ENCODE results near the gene COL9A3.

The COL9A3 gene

DNA sequence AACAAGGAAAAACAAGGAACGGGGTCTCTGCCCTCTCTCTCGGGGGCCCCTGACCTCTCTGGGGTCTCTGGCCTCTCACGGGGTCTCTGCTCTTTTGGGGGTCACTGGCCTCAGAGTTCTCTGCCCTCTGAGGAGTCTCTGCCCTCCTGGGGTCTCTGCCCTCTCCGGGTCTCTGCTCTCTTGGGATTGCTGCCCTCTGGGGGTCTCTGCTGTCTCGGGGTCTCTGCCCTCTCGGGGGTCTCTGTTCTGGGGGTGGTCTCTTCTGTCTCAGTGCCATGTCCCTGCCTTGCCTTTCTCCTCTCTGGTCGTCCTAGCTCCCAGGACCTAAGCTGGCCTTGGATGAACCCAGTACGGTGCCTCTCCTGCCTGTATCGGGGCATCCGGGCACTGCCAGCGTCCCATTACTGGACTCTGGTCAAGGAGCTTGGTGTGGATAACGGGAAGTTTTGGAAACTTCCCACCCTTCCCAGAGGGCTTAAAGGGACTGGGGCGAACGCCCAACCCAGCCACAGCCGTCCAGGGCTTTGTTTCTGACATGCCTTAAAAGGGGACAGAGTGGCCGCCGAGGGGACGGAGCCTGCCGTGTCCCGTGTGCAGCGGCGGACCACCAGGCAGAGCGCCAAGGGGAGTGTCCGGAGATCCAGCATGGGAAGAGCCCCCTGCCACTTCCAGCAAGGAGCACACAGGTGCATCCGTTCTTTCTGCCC lies 45.3 kb upstream of the COL9A3 start:
- Histone ChIP-seq H4K20me1 (ENCODE audit: low read depth, low read length) (no peaks in the 10 kb centered on the region), H2AFZ (ENCODE audit: low read depth, low read length, severe bottlenecking) (no peak overlapping the region), H3K4me3 (ENCODE audit: insufficient read depth, low read length, poor library complexity, severe bottlenecking) (no peak overlapping the region), H3K79me2 (ENCODE audit: insufficient read depth, low read length) (no peaks in the 10 kb centered on the region), H3K9ac (ENCODE audit: low read length) (no peak overlapping the region), H3K27me3 (ENCODE audit: low read length) (no peaks in the 10 kb centered on the region), H3F3A (ENCODE audit: insufficient read depth) (no peaks in the 10 kb centered on the region), H3K4me2 (ENCODE audit: low read depth, low read length, poor library complexity, severe bottlenecking) (no peak overlapping the region), H3K9me3 (ENCODE audit: insufficient read depth, low read length) (no peaks in the 10 kb centered on the region), H3K9me2 (replicated peaks; ENCODE audit: insufficient read depth, low read length) (no peaks in the 10 kb centered on the region), H3K36me3 (ENCODE audit: low read length) (no peaks in the 10 kb centered on the region), H3K27ac (ENCODE audit: low read depth, low read length) (no peak overlapping the region)
- TF ChIP-seq EZH2phosphoT487 (conservative IDR thresholded peaks at IDR 0.05; ENCODE audit: low read length), result no peak
- TF ChIP-seq, protein P1, sequence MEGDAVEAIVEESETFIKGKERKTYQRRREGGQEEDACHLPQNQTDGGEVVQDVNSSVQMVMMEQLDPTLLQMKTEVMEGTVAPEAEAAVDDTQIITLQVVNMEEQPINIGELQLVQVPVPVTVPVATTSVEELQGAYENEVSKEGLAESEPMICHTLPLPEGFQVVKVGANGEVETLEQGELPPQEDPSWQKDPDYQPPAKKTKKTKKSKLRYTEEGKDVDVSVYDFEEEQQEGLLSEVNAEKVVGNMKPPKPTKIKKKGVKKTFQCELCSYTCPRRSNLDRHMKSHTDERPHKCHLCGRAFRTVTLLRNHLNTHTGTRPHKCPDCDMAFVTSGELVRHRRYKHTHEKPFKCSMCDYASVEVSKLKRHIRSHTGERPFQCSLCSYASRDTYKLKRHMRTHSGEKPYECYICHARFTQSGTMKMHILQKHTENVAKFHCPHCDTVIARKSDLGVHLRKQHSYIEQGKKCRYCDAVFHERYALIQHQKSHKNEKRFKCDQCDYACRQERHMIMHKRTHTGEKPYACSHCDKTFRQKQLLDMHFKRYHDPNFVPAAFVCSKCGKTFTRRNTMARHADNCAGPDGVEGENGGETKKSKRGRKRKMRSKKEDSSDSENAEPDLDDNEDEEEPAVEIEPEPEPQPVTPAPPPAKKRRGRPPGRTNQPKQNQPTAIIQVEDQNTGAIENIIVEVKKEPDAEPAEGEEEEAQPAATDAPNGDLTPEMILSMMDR (IDR thresholded peaks at IDR 0.05; ENCODE audit: insufficient read depth, low read length, poor library complexity, severe bottlenecking), result no peak

DNA sequence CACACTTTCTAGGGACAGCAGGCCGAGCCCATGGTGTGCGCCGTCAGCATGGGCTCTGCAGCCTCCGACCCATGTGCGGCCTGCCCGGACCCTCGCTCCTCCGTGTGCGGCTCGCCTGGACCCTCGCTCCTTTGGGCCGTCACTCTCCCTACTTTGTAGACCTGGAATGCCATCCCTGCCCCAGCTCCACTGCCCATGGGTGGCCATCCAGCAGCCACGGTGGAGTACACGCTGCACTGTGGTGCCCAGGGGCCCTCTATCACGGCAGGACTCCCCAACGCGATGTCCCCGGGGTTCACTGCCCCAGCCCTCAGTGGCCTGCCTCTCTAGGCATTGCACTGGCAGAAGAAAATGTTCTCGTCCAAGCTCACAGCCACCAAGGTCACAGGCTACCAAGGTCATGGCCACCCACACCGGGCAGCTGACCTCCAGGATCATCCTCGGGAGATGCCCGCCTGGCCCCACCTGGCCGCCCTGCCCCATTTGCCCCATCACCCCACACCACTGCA lies 44.7 kb upstream of the COL9A3 start:
- Histone ChIP-seq H3K4me2 (ENCODE audit: low read depth, low read length, poor library complexity, severe bottlenecking) (no peak overlapping the region), H3K9me2 (replicated peaks; ENCODE audit: insufficient read depth, low read length) (no peaks in the 10 kb centered on the region), H3K4me3 (ENCODE audit: insufficient read depth, low read length, poor library complexity, severe bottlenecking) (no peak overlapping the region), H3K9ac (ENCODE audit: low read length) (no peak overlapping the region), H2AFZ (ENCODE audit: low read depth, low read length, severe bottlenecking) (no peak overlapping the region), H3K79me2 (ENCODE audit: insufficient read depth, low read length) (no peaks in the 10 kb centered on the region), H3K36me3 (ENCODE audit: low read length) (no peaks in the 10 kb centered on the region), H3K27me3 (ENCODE audit: low read length) (no peaks in the 10 kb centered on the region), H3F3A (ENCODE audit: insufficient read depth) (no peaks in the 10 kb centered on the region), H4K20me1 (ENCODE audit: low read depth, low read length) (no peaks in the 10 kb centered on the region), H3K9me3 (ENCODE audit: insufficient read depth, low read length) (no peaks in the 10 kb centered on the region), H3K27ac (ENCODE audit: low read depth, low read length) (no peak overlapping the region)
- TF ChIP-seq, protein P1 (IDR thresholded peaks at IDR 0.05; ENCODE audit: insufficient read depth, low read length, poor library complexity, severe bottlenecking), result no peak
- no peak for TF ChIP-seq EZH2phosphoT487 (conservative IDR thresholded peaks at IDR 0.05; ENCODE audit: low read length)

DNA sequence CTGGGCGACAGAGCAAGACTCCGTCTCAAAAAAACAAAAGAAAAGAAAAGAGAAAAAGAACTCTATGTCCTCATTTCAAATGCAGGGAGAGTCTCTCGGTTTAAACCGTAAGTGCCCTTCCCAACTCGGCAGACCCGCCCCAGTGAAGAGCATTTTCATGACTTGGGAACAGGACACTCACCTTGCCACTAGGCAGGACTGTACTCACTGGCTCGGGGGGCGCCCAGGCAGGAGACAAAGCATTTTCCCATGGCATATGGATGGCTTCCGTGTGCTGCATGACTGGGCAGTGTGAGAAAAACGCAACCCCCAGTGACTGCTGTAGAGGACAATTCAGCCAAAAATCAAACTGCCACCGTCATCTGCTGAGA lies 44.2 kb upstream of the COL9A3 start:
- Histone ChIP-seq H3K9me3 (ENCODE audit: insufficient read depth, low read length) (no peaks in the 10 kb centered on the region), H3K27me3 (ENCODE audit: low read length) (no peaks in the 10 kb centered on the region), H3K27ac (ENCODE audit: low read depth, low read length) (no peak overlapping the region), H3K9me2 (replicated peaks; ENCODE audit: insufficient read depth, low read length) (no peaks in the 10 kb centered on the region), H3K36me3 (ENCODE audit: low read length) (no peaks in the 10 kb centered on the region), H3K4me2 (ENCODE audit: low read depth, low read length, poor library complexity, severe bottlenecking) (no peak overlapping the region), H4K20me1 (ENCODE audit: low read depth, low read length) (no peaks in the 10 kb centered on the region), H3K79me2 (ENCODE audit: insufficient read depth, low read length) (no peaks in the 10 kb centered on the region), H3K4me3 (ENCODE audit: insufficient read depth, low read length, poor library complexity, severe bottlenecking) (no peak overlapping the region), H3F3A (ENCODE audit: insufficient read depth) (no peaks in the 10 kb centered on the region), H2AFZ (ENCODE audit: low read depth, low read length, severe bottlenecking) (no peak overlapping the region), H3K9ac (ENCODE audit: low read length) (no peak overlapping the region)
- no peak for TF ChIP-seq EZH2phosphoT487 (conservative IDR thresholded peaks at IDR 0.05; ENCODE audit: low read length)
- TF ChIP-seq, protein P1 (IDR thresholded peaks at IDR 0.05; ENCODE audit: insufficient read depth, low read length, poor library complexity, severe bottlenecking), result no peak

Measured in SU-DHL-6 (cell line).